WTC11 (cell line): Measurements from ENCODE around the gene PDIA2. TPM values are rescaled to one million over a fixed set of nuclear protein-coding genes. Genes with fewer than 3 reads are reported as not detected.
A peak's percentile ranks its signal among the peaks of the same experiment; 100 is the strongest.

Experiments used
- ATAC-seq: fragments of 200-7000 bp; cut with Tn5 transposase; 2 replicates; pipeline ENCODE4 v1.10.0; 2021; ENCODE audit warnings: mild to moderate bottlenecking, moderate library complexity
- CTCF ChIA-PET: fragments of 300-600 bp; sonication (Branson Sonifier 250); formaldehyde crosslinking; loops from one replicate; lab custom pipeline; 2021; ENCODE audit warnings: antibody characterized with exemption; lab: Charles Lee
- POLR2A ChIA-PET: fragments of 350-600 bp; sonication (Branson Sonifier 250); formaldehyde crosslinking; loops from one replicate; lab custom pipeline; 2021; ENCODE audit warnings: antibody characterized with exemption; lab: Charles Lee
- DNase-seq: peaks from one replicate; pipeline ENCODE4 v3.0.0; 2021; ENCODE audit warnings: low spot score
- H3K27ac Mint-ChIP-seq: 2 replicates; pipeline ENCODE4 v1.8.0; 2021; ENCODE audit warnings: mixed read lengths
- H3K27me3 Mint-ChIP-seq: 2 replicates; pipeline ENCODE4 v1.8.0; 2021; ENCODE audit warnings: low read depth, mild to moderate bottlenecking, moderate library complexity, mixed read lengths
- H3K36me3 Mint-ChIP-seq: 2 replicates; pipeline ENCODE4 v1.8.0; 2021; ENCODE audit warnings: mixed read lengths
- H3K4me1 Mint-ChIP-seq: 2 replicates; pipeline ENCODE4 v1.8.0; 2022; ENCODE audit warnings: mixed read lengths
- H3K4me3 Mint-ChIP-seq: 2 replicates; pipeline ENCODE4 v1.8.0; 2021; ENCODE audit warnings: mild to moderate bottlenecking, moderate library complexity, mixed read lengths
- H3K9me3 Mint-ChIP-seq: 2 replicates; pipeline ENCODE4 v1.8.0; 2021; ENCODE audit warnings: mixed read lengths
- CBFB ChIP-seq: sonication (generic); formaldehyde crosslinking; IDR thresholded peaks from 2 replicates; pipeline ENCODE4 v1.8.1; 2022; ENCODE audit warnings: mild to moderate bottlenecking, low read depth, missing genetic modification reagents
- ESRRA ChIP-seq: sonication (generic); formaldehyde crosslinking; IDR thresholded peaks from 2 replicates; pipeline ENCODE4 v1.8.1; 2022; ENCODE audit warnings: mild to moderate bottlenecking, missing genetic modification reagents, borderline replicate concordance
- IRF2 ChIP-seq: sonication (generic); formaldehyde crosslinking; IDR thresholded peaks from 2 replicates; pipeline ENCODE4 v1.8.0; 2022; ENCODE audit warnings: low read depth, missing genetic modification reagents, borderline replicate concordance
- JAZF1 ChIP-seq: fragments of 250-450 bp; sonication (Bioruptor Pico); IDR thresholded peaks from 2 replicates; pipeline ENCODE4 v1.9.0; 2021; ENCODE audit warnings: moderate library complexity, mild to moderate bottlenecking, inconsistent platforms
- KAT7 ChIP-seq: sonication (generic); formaldehyde crosslinking; IDR thresholded peaks from 2 replicates; pipeline ENCODE4 v1.8.1; 2023; ENCODE audit warnings: missing genetic modification reagents, mild to moderate bottlenecking, borderline replicate concordance
- MYBL2 ChIP-seq: sonication (generic); formaldehyde crosslinking; IDR thresholded peaks from 2 replicates; pipeline ENCODE4 v1.8.1; 2023; ENCODE audit warnings: mild to moderate bottlenecking, moderate library complexity, missing genetic modification reagents
- NFE2L1 ChIP-seq: sonication (generic); formaldehyde crosslinking; IDR thresholded peaks from 2 replicates; pipeline ENCODE4 v1.8.1; 2023; ENCODE audit warnings: missing genetic modification reagents
- NFYB ChIP-seq: sonication (generic); formaldehyde crosslinking; conservative IDR thresholded peaks from 2 replicates; pipeline ENCODE4 v1.8.0; 2022; ENCODE audit warnings: low read depth, missing genetic modification reagents
- NR3C1 ChIP-seq: sonication (generic); formaldehyde crosslinking; conservative IDR thresholded peaks from 2 replicates; pipeline ENCODE4 v1.8.1; 2023; ENCODE audit warnings: low read depth, mild to moderate bottlenecking, missing genetic modification reagents
- RELA ChIP-seq: sonication (generic); formaldehyde crosslinking; IDR thresholded peaks from 2 replicates; pipeline ENCODE4 v1.8.1; 2022; ENCODE audit warnings: missing genetic modification reagents, mild to moderate bottlenecking, borderline replicate concordance
- RORB ChIP-seq: fragments of 250-450 bp; sonication (Bioruptor Pico); IDR thresholded peaks from 2 replicates; pipeline ENCODE4 v1.9.0; 2021; ENCODE audit warnings: mild to moderate bottlenecking
- SOX15 ChIP-seq: fragments of 250-450 bp; sonication (Bioruptor Pico); IDR thresholded peaks from 2 replicates; pipeline ENCODE4 v1.9.0; 2021; ENCODE audit warnings: mild to moderate bottlenecking
- TEAD4 ChIP-seq: sonication (generic); formaldehyde crosslinking; IDR thresholded peaks from 2 replicates; pipeline ENCODE4 v1.8.0; 2022; ENCODE audit warnings: mild to moderate bottlenecking, missing genetic modification reagents
- ZBTB21 ChIP-seq: sonication (generic); formaldehyde crosslinking; IDR thresholded peaks from 2 replicates; pipeline ENCODE4 v1.8.1; 2023; ENCODE audit warnings: mild to moderate bottlenecking, missing genetic modification reagents, borderline replicate concordance
- ZNF138 ChIP-seq: sonication (generic); formaldehyde crosslinking; conservative IDR thresholded peaks from 2 replicates; pipeline ENCODE4 v1.8.1; 2022; ENCODE audit warnings: mild to moderate bottlenecking, moderate library complexity, missing genetic modification reagents
- ZNF263 ChIP-seq: sonication (generic); formaldehyde crosslinking; IDR thresholded peaks from 2 replicates; pipeline ENCODE4 v1.8.1; 2022; ENCODE audit warnings: low read depth, mild to moderate bottlenecking, moderate library complexity, missing genetic modification reagents
- ZNF423 ChIP-seq: fragments of 250-450 bp; sonication (Bioruptor Pico); IDR thresholded peaks from 2 replicates; pipeline ENCODE4 v2.1.2; 2022; ENCODE audit warnings: mild to moderate bottlenecking, moderate library complexity
- ZNF671 ChIP-seq: fragments of 250-450 bp; sonication (Bioruptor Pico); IDR thresholded peaks from 2 replicates; pipeline ENCODE4 v1.8.0; 2021; ENCODE audit warnings: mild to moderate bottlenecking
- total RNA-seq: library from RNA; stranded (reverse); gene quantifications from 3 replicates; pipeline ENCODE4 v1.2.3, GENCODE V29; 2021
- TF ChIP-seq, protein P1 (sequence below): sonication (generic); formaldehyde crosslinking; IDR thresholded peaks from 2 replicates; pipeline ENCODE4 v1.8.1; 2022; ENCODE audit warnings: mild to moderate bottlenecking, moderate library complexity, missing genetic modification reagents
- TF ChIP-seq, protein P2 (sequence below): sonication (generic); formaldehyde crosslinking; IDR thresholded peaks from 2 replicates; pipeline ENCODE4 v1.8.1; 2023; ENCODE audit warnings: mild to moderate bottlenecking, missing genetic modification reagents, moderate library complexity
- TF ChIP-seq, protein P3 (sequence below): fragments of 250-450 bp; sonication (Bioruptor Pico); IDR thresholded peaks from 2 replicates; pipeline ENCODE4 v1.9.0; 2021; ENCODE audit warnings: mild to moderate bottlenecking
- TF ChIP-seq, protein P4 (sequence below): fragments of 200-600 bp; IDR thresholded peaks from 2 replicates; pipeline ENCODE4 v1.8.0; 2022; ENCODE audit warnings: antibody characterized with exemption
- TF ChIP-seq, protein P5 (sequence below): sonication (generic); formaldehyde crosslinking; IDR thresholded peaks from 2 replicates; pipeline ENCODE4 v1.8.0; 2022; ENCODE audit warnings: missing genetic modification reagents
- TF ChIP-seq, protein P6 (sequence below): fragments of 250-450 bp; sonication (Bioruptor Pico); IDR thresholded peaks from 2 replicates; pipeline ENCODE4 v1.9.0; 2021; ENCODE audit warnings: mild to moderate bottlenecking

PDIA2 gene
- total RNA-seq, 1 experiment from 2014 or later, result 2.4 TPM

DNA sequence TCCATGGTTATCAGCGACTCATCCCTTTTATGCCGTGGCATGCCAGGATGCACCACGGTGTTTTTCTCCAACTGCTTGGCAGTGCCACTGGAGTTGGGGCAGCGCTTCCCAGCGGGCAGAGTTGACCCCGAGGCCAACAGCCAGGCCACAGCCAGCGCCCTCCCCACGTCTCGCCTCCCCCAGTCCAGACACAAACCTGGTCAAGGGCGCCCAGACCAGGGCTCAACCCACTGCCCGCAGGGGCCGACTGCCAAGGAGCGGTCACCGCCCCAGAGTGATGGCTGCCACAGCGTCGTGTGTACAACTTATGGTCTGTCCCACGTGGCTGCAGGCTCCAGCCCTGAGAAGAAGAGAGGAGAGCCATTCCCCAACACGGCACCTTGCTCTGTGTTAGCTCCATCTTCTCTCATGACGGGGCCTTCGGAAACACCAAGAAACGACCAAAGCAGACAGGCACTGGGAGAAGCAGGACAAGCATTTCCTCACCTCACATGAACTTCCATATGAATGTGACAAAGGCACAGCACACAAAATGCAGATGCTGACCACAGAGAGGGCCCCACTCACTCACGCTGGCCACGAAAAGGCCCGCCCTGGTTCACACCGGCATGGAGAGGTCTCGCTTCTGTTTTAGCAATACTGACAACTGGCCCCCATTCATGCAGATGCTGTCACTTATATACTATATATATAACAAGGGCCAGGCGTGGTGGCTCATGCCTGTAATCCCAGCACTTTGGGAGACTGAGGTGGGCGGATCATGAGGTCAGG lies 42.6 kb downstream of the PDIA2 start:
- DNase-seq (no peak), ATAC-seq (no peak)
- ChIA-PET CTCF (interaction anchor here (0.8 to 1.2 kb wide), 2 partner anchors 218 to 219 kb away, joined by 3 read pairs; no protein-coding TSS in a partner anchor), POLR2A (no interaction called here)
- H3K36me3 Mint-ChIP-seq, result no peaks in the 10 kb centered on the region
- peaks cover 11% of the 10 kb centered on the region for H3K4me1 Mint-ChIP-seq
- H3K27me3 Mint-ChIP-seq, result no peaks in the 10 kb centered on the region
- H3K4me3 Mint-ChIP-seq, result no peak overlapping the region
- TF ChIP-seq IRF2 (CRISPR knock-in tag), result no peak
- TF ChIP-seq, protein P1, sequence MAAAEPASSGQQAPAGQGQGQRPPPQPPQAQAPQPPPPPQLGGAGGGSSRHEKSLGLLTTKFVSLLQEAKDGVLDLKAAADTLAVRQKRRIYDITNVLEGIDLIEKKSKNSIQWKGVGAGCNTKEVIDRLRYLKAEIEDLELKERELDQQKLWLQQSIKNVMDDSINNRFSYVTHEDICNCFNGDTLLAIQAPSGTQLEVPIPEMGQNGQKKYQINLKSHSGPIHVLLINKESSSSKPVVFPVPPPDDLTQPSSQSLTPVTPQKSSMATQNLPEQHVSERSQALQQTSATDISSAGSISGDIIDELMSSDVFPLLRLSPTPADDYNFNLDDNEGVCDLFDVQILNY (CRISPR knock-in tag), result no peak
- TF ChIP-seq RORB, result no peak
- no peak for TF ChIP-seq NFE2L1 (CRISPR knock-in tag)
- TF ChIP-seq ZBTB21 (CRISPR knock-in tag), result no peak
- no peak for TF ChIP-seq JAZF1 (CRISPR knock-in tag)
- TF ChIP-seq, protein P2, sequence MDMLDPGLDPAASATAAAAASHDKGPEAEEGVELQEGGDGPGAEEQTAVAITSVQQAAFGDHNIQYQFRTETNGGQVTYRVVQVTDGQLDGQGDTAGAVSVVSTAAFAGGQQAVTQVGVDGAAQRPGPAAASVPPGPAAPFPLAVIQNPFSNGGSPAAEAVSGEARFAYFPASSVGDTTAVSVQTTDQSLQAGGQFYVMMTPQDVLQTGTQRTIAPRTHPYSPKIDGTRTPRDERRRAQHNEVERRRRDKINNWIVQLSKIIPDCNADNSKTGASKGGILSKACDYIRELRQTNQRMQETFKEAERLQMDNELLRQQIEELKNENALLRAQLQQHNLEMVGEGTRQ (CRISPR knock-in tag), result no peak
- H3K9me3 Mint-ChIP-seq, result no peaks in the 10 kb centered on the region
- peak overlapping the region; percentile 30 for H3K27ac Mint-ChIP-seq

DNA sequence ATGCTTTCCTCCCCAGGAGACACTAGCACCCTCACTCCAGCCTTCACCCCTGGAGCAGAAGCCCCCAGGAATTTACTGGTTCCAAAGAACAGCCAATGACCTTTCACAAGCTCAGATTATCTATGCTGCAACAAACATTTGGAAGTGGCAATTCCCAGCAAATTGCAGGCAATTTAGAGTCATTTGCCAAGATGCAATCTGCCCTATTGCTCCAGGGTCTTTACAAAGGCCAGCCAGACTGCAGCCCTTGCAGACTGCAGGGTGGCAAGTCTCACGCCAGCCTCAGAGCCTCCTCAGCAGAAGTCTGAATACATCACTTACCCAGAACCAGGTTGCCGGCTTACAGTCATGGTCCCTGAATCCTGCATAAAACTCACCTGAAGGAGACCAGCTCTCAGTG lies 47.8 kb downstream of the PDIA2 start:
- H3K4me1 Mint-ChIP-seq, result peaks cover 9% of the 10 kb centered on the region
- 0 out of 2 replicates have a peak overlapping the region, but pooled peaks have one; percentile 60 for H3K27ac Mint-ChIP-seq
- peaks cover 5% of the 10 kb centered on the region; the same call in 1 of the 2 replicates for H3K9me3 Mint-ChIP-seq
- CTCF ChIA-PET, result interaction anchor here (0.9 to 1.2 kb wide), 3 partner anchors 9 to 22 kb away, joined by 3 to 6 read pairs (median 5); no protein-coding TSS in a partner anchor
- H3K27me3 Mint-ChIP-seq, result no peaks in the 10 kb centered on the region
- no peak overlapping the region for H3K4me3 Mint-ChIP-seq
- DNase-seq (no peak), ATAC-seq (no peak)
- H3K36me3 Mint-ChIP-seq, result no peaks in the 10 kb centered on the region
- POLR2A ChIA-PET, result no interaction called here
- TF ChIP-seq, protein P3, sequence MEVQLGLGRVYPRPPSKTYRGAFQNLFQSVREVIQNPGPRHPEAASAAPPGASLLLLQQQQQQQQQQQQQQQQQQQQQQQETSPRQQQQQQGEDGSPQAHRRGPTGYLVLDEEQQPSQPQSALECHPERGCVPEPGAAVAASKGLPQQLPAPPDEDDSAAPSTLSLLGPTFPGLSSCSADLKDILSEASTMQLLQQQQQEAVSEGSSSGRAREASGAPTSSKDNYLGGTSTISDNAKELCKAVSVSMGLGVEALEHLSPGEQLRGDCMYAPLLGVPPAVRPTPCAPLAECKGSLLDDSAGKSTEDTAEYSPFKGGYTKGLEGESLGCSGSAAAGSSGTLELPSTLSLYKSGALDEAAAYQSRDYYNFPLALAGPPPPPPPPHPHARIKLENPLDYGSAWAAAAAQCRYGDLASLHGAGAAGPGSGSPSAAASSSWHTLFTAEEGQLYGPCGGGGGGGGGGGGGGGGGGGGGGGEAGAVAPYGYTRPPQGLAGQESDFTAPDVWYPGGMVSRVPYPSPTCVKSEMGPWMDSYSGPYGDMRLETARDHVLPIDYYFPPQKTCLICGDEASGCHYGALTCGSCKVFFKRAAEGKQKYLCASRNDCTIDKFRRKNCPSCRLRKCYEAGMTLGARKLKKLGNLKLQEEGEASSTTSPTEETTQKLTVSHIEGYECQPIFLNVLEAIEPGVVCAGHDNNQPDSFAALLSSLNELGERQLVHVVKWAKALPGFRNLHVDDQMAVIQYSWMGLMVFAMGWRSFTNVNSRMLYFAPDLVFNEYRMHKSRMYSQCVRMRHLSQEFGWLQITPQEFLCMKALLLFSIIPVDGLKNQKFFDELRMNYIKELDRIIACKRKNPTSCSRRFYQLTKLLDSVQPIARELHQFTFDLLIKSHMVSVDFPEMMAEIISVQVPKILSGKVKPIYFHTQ, result no peak
- TF ChIP-seq NFYB (CRISPR knock-in tag) (no peak), CBFB (CRISPR knock-in tag) (no peak), TEAD4 (CRISPR knock-in tag) (no peak), ZNF423 (CRISPR knock-in tag) (no peak), KAT7 (CRISPR knock-in tag) (no peak), MYBL2 (no peak), ESRRA (CRISPR knock-in tag) (no peak), RELA (CRISPR knock-in tag) (no peak), SOX15 (CRISPR knock-in tag) (no peak), ZNF138 (CRISPR knock-in tag) (no peak), NR3C1 (CRISPR knock-in tag) (no peak), ZNF263 (CRISPR knock-in tag) (no peak), ZNF671 (CRISPR knock-in tag) (no peak)
- TF ChIP-seq, protein P1 (CRISPR knock-in tag), result no peak
- TF ChIP-seq, protein P4, sequence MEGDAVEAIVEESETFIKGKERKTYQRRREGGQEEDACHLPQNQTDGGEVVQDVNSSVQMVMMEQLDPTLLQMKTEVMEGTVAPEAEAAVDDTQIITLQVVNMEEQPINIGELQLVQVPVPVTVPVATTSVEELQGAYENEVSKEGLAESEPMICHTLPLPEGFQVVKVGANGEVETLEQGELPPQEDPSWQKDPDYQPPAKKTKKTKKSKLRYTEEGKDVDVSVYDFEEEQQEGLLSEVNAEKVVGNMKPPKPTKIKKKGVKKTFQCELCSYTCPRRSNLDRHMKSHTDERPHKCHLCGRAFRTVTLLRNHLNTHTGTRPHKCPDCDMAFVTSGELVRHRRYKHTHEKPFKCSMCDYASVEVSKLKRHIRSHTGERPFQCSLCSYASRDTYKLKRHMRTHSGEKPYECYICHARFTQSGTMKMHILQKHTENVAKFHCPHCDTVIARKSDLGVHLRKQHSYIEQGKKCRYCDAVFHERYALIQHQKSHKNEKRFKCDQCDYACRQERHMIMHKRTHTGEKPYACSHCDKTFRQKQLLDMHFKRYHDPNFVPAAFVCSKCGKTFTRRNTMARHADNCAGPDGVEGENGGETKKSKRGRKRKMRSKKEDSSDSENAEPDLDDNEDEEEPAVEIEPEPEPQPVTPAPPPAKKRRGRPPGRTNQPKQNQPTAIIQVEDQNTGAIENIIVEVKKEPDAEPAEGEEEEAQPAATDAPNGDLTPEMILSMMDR, result no peak
- TF ChIP-seq, protein P5, sequence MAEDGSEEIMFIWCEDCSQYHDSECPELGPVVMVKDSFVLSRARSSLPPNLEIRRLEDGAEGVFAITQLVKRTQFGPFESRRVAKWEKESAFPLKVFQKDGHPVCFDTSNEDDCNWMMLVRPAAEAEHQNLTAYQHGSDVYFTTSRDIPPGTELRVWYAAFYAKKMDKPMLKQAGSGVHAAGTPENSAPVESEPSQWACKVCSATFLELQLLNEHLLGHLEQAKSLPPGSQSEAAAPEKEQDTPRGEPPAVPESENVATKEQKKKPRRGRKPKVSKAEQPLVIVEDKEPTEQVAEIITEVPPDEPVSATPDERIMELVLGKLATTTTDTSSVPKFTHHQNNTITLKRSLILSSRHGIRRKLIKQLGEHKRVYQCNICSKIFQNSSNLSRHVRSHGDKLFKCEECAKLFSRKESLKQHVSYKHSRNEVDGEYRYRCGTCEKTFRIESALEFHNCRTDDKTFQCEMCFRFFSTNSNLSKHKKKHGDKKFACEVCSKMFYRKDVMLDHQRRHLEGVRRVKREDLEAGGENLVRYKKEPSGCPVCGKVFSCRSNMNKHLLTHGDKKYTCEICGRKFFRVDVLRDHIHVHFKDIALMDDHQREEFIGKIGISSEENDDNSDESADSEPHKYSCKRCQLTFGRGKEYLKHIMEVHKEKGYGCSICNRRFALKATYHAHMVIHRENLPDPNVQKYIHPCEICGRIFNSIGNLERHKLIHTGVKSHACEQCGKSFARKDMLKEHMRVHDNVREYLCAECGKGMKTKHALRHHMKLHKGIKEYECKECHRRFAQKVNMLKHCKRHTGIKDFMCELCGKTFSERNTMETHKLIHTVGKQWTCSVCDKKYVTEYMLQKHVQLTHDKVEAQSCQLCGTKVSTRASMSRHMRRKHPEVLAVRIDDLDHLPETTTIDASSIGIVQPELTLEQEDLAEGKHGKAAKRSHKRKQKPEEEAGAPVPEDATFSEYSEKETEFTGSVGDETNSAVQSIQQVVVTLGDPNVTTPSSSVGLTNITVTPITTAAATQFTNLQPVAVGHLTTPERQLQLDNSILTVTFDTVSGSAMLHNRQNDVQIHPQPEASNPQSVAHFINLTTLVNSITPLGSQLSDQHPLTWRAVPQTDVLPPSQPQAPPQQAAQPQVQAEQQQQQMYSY, result no peak
- TF ChIP-seq, protein P6, sequence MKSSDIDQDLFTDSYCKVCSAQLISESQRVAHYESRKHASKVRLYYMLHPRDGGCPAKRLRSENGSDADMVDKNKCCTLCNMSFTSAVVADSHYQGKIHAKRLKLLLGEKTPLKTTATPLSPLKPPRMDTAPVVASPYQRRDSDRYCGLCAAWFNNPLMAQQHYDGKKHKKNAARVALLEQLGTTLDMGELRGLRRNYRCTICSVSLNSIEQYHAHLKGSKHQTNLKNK, result no peak
